HepG2 (cell line): ENCODE results near the gene PLK3. TPM values are rescaled to one million over a fixed set of nuclear protein-coding genes. Genes with fewer than 3 reads are reported as not detected.

ENCODE experiments used
- BORCS8-MEF2B ChIP-seq: sonication (generic); formaldehyde crosslinking; IDR thresholded peaks from 2 replicates; pipeline ENCODE4 v1.8.0; 2022; ENCODE audit warnings: mild to moderate bottlenecking, missing genetic modification reagents
- JUND ChIP-seq: sonication (generic); formaldehyde crosslinking; IDR thresholded peaks from 2 replicates; pipeline ENCODE4 v1.8.0; 2022; ENCODE audit warnings: mild to moderate bottlenecking, missing genetic modification reagents
- KLF12 ChIP-seq: sonication (generic); formaldehyde crosslinking; IDR thresholded peaks from 2 replicates; pipeline ENCODE4 v1.4.0; 2020; ENCODE audit warnings: missing genetic modification reagents, borderline replicate concordance
- MED8 ChIP-seq: sonication (generic); formaldehyde crosslinking; IDR thresholded peaks from 2 replicates; pipeline ENCODE4 v1.8.1; 2023; ENCODE audit warnings: mild to moderate bottlenecking, missing genetic modification reagents; ENCODE audit not compliant: insufficient replicate concordance
- NFIB ChIP-seq: sonication (generic); formaldehyde crosslinking; IDR thresholded peaks from 2 replicates; pipeline ENCODE4 v1.9.0; 2021; ENCODE audit warnings: missing genetic modification reagents, mild to moderate bottlenecking, borderline replicate concordance
- YY1 ChIP-seq: IDR thresholded peaks from 2 replicates; pipeline ENCODE4 v1.6.1; 2011; ENCODE audit warnings: low read length, low read depth, moderate library complexity, mild to moderate bottlenecking; ENCODE audit not compliant: insufficient read depth, insufficient replicate concordance
- ZBTB3 ChIP-seq: sonication (generic); formaldehyde crosslinking; IDR thresholded peaks from 2 replicates; pipeline ENCODE4 v1.4.0; 2020; ENCODE audit warnings: low read depth, mild to moderate bottlenecking, moderate library complexity, missing genetic modification reagents, borderline replicate concordance
- ZBTB7A ChIP-seq: sonication (generic); formaldehyde crosslinking; IDR thresholded peaks from 2 replicates; pipeline ENCODE4 v1.8.0; 2022; ENCODE audit warnings: mild to moderate bottlenecking, missing genetic modification reagents
- ZFP82 ChIP-seq: sonication (generic); formaldehyde crosslinking; IDR thresholded peaks from 2 replicates; pipeline ENCODE4 v1.5.1; 2020; ENCODE audit warnings: mild to moderate bottlenecking, missing genetic modification reagents, borderline replicate concordance
- ZKSCAN1 ChIP-seq: fragments of 150-350 bp; IDR thresholded peaks from 2 replicates; pipeline ENCODE4 v1.6.1; 2014; ENCODE audit warnings: low read length
- ZMYM4 ChIP-seq: sonication (generic); formaldehyde crosslinking; IDR thresholded peaks from 2 replicates; pipeline ENCODE4 v1.8.1; 2023; ENCODE audit warnings: mild to moderate bottlenecking, missing genetic modification reagents
- ZNF235 ChIP-seq: sonication (generic); formaldehyde crosslinking; IDR thresholded peaks from 2 replicates; pipeline ENCODE4 v1.8.1; 2023; ENCODE audit warnings: mild to moderate bottlenecking, missing genetic modification reagents, borderline replicate concordance
- ZNF383 ChIP-seq: sonication (generic); formaldehyde crosslinking; IDR thresholded peaks from 2 replicates; pipeline ENCODE4 v1.4.0; 2020; ENCODE audit warnings: missing genetic modification reagents, mild to moderate bottlenecking, borderline replicate concordance
- ZNF577 ChIP-seq: sonication (generic); formaldehyde crosslinking; IDR thresholded peaks from 2 replicates; pipeline ENCODE4 v1.4.0; 2020; ENCODE audit warnings: mild to moderate bottlenecking, low read depth, missing genetic modification reagents, borderline replicate concordance
- polyA plus RNA-seq, 8 experiments: library from polyadenylated mRNA; depleted of rRNA in 3 of 8; stranded (reverse) in 7 of 8; unstranded in 1 of 8; fragments of >200 nt; fragmentation: Illumina TruSeq in 4 of 8; extraction: Trizol in 4 of 8; gene quantifications; 2 replicates each; pipeline versions ENCODE4 v1.2.1 to v1.2.3, GENCODE V29; 2011 to 2016; ENCODE audit warnings: low read depth in 4 of 8, missing spikeins in 1 of 8, mixed read lengths in 1 of 8; ENCODE audit not compliant: insufficient read depth in 1 of 8
- total RNA-seq, 5 experiments: library from RNA; depleted of rRNA; stranded (reverse); fragments of >200 nt; fragmentation: Illumina TruSeq; extraction: Trizol; gene quantifications; 2 replicates each; pipeline ENCODE4 v1.2.3, GENCODE V29; 2016; ENCODE audit warnings: low read depth in 1 of 5
- TF ChIP-seq, protein P1 (sequence below): sonication (generic); formaldehyde crosslinking; IDR thresholded peaks from 2 replicates; pipeline ENCODE4 v1.4.0; 2020; ENCODE audit warnings: mild to moderate bottlenecking, missing genetic modification reagents, borderline replicate concordance
- TF ChIP-seq, protein P2 (sequence below): sonication (generic); formaldehyde crosslinking; IDR thresholded peaks from 2 replicates; pipeline ENCODE4 v1.5.1; 2020; ENCODE audit warnings: mild to moderate bottlenecking, moderate library complexity, missing genetic modification reagents
- TF ChIP-seq, protein P3 (sequence below): sonication (generic); formaldehyde crosslinking; IDR thresholded peaks from 2 replicates; pipeline ENCODE4 v1.9.0; 2021; ENCODE audit warnings: missing genetic modification reagents, borderline replicate concordance

The PLK3 gene
- total and polyA plus RNA-seq, 2 of the 13 experiments (the other 11 are each of a cell fraction or from before 2014, with no cell fraction given) = 9.8 to 16.9 TPM

DNA sequence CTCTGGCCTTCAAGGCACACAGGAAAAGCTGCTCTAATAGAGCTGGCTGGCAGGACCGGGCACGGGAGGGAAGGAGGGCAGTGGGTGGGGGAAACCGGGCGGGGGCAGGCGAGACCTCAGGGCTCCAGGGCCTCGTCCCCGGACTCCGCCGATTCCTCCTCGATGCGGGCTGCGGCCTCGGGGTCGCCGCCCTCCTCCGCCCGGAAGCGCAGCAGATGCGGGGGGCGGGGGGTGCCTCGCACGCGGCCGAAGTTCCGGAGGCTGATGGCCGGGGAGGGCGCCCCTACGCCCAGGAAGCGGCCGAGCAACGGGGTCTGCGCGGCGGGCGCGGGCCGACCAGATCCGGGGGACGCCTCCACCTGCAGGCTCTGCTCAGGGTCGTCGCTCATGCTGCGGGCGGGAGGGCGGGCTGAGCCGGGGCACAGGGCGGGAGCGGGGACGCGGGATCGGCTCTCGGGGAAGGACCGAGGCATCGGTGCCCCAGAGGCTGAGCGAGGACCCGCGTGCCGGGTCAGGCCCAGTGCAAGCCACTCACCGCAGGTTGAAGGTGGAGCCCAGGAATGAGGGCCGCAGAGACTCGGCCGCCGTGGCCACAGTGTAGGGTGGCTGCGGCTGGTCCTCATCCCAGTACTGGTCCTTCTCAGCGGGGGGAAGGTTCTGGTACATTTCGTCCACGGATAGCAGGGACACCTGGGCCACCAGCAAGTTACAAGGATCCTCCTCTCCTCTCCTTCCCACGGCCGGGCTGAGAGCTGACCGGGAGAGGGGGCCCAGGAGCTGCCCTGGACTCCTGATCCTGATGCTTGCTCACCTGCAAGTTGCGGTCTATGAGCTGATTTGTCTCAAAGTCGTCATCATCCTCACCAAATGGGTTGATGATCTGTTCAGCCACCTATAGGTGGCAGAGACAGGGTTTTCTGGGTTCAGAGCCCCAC, 15.8 kb upstream of the PLK3 start (continued):
- TF ChIP-seq, protein P1, sequence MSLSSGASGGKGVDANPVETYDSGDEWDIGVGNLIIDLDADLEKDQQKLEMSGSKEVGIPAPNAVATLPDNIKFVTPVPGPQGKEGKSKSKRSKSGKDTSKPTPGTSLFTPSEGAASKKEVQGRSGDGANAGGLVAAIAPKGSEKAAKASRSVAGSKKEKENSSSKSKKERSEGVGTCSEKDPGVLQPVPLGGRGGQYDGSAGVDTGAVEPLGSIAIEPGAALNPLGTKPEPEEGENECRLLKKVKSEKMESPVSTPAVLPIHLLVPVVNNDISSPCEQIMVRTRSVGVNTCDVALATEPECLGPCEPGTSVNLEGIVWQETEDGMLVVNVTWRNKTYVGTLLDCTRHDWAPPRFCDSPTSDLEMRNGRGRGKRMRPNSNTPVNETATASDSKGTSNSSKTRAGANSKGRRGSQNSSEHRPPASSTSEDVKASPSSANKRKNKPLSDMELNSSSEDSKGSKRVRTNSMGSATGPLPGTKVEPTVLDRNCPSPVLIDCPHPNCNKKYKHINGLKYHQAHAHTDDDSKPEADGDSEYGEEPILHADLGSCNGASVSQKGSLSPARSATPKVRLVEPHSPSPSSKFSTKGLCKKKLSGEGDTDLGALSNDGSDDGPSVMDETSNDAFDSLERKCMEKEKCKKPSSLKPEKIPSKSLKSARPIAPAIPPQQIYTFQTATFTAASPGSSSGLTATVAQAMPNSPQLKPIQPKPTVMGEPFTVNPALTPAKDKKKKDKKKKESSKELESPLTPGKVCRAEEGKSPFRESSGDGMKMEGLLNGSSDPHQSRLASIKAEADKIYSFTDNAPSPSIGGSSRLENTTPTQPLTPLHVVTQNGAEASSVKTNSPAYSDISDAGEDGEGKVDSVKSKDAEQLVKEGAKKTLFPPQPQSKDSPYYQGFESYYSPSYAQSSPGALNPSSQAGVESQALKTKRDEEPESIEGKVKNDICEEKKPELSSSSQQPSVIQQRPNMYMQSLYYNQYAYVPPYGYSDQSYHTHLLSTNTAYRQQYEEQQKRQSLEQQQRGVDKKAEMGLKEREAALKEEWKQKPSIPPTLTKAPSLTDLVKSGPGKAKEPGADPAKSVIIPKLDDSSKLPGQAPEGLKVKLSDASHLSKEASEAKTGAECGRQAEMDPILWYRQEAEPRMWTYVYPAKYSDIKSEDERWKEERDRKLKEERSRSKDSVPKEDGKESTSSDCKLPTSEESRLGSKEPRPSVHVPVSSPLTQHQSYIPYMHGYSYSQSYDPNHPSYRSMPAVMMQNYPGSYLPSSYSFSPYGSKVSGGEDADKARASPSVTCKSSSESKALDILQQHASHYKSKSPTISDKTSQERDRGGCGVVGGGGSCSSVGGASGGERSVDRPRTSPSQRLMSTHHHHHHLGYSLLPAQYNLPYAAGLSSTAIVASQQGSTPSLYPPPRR = 0 out of 2 replicates have a peak, but pooled peaks have one; percentile 25
- TF ChIP-seq ZMYM4 (CRISPR knock-in tag) = peak; percentile 45
- TF ChIP-seq NFIB (CRISPR knock-in tag) = no peak
- 0 out of 2 replicates have a peak, but pooled peaks have one; percentile 23 for TF ChIP-seq ZFP82
- TF ChIP-seq ZKSCAN1 = no peak
- no peak for TF ChIP-seq ZBTB3 (CRISPR knock-in tag)
- TF ChIP-seq MED8 (CRISPR knock-in tag) = peak; percentile 26
- TF ChIP-seq BORCS8-MEF2B (CRISPR knock-in tag) = peak; percentile 72
- peak; percentile 62 for TF ChIP-seq JUND
- TF ChIP-seq ZBTB7A (CRISPR knock-in tag) = no peak
- TF ChIP-seq, protein P2, sequence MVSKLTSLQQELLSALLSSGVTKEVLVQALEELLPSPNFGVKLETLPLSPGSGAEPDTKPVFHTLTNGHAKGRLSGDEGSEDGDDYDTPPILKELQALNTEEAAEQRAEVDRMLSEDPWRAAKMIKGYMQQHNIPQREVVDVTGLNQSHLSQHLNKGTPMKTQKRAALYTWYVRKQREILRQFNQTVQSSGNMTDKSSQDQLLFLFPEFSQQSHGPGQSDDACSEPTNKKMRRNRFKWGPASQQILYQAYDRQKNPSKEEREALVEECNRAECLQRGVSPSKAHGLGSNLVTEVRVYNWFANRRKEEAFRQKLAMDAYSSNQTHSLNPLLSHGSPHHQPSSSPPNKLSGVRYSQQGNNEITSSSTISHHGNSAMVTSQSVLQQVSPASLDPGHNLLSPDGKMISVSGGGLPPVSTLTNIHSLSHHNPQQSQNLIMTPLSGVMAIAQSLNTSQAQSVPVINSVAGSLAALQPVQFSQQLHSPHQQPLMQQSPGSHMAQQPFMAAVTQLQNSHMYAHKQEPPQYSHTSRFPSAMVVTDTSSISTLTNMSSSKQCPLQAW (CRISPR knock-in tag) = no peak
- peak; percentile 76 for TF ChIP-seq YY1
- TF ChIP-seq, protein P3, sequence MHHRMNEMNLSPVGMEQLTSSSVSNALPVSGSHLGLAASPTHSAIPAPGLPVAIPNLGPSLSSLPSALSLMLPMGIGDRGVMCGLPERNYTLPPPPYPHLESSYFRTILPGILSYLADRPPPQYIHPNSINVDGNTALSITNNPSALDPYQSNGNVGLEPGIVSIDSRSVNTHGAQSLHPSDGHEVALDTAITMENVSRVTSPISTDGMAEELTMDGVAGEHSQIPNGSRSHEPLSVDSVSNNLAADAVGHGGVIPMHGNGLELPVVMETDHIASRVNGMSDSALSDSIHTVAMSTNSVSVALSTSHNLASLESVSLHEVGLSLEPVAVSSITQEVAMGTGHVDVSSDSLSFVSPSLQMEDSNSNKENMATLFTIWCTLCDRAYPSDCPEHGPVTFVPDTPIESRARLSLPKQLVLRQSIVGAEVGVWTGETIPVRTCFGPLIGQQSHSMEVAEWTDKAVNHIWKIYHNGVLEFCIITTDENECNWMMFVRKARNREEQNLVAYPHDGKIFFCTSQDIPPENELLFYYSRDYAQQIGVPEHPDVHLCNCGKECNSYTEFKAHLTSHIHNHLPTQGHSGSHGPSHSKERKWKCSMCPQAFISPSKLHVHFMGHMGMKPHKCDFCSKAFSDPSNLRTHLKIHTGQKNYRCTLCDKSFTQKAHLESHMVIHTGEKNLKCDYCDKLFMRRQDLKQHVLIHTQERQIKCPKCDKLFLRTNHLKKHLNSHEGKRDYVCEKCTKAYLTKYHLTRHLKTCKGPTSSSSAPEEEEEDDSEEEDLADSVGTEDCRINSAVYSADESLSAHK (CRISPR knock-in tag) = no peak
- TF ChIP-seq ZNF235 (CRISPR knock-in tag) = peak; percentile 33; the same call in 1 of the 2 replicates
- peak; percentile 73; the same call in 1 of the 2 replicates for TF ChIP-seq KLF12 (CRISPR knock-in tag)
- TF ChIP-seq ZNF577 (CRISPR knock-in tag) = no peak
- 0 out of 2 replicates have a peak, but pooled peaks have one; percentile 58 for TF ChIP-seq ZNF383 (CRISPR knock-in tag)
